Measurements from ENCODE around the gene CRKL.

Gene CRKL

GRCh38 chr22:20943104-20943933 lies 26.1 kb downstream of the CRKL start:
- TF ChIP-seq, protein P1, sequence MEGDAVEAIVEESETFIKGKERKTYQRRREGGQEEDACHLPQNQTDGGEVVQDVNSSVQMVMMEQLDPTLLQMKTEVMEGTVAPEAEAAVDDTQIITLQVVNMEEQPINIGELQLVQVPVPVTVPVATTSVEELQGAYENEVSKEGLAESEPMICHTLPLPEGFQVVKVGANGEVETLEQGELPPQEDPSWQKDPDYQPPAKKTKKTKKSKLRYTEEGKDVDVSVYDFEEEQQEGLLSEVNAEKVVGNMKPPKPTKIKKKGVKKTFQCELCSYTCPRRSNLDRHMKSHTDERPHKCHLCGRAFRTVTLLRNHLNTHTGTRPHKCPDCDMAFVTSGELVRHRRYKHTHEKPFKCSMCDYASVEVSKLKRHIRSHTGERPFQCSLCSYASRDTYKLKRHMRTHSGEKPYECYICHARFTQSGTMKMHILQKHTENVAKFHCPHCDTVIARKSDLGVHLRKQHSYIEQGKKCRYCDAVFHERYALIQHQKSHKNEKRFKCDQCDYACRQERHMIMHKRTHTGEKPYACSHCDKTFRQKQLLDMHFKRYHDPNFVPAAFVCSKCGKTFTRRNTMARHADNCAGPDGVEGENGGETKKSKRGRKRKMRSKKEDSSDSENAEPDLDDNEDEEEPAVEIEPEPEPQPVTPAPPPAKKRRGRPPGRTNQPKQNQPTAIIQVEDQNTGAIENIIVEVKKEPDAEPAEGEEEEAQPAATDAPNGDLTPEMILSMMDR (IDR thresholded peaks at IDR 0.05; ENCODE audit: borderline replicate concordance, control extremely low read depth, extremely low read depth, insufficient read depth, missing control alignments) = no peak

GRCh38 chr22:20944042-20944441 lies 26.8 kb downstream of the CRKL start:
- in situ Hi-C loops (cut with MboI; ENCODE audit: low sequenced_read_pairs, unreplicated experiment) = no loop called here
- TF ChIP-seq, protein P1 (IDR thresholded peaks at IDR 0.05; ENCODE audit: borderline replicate concordance, control extremely low read depth, extremely low read depth, insufficient read depth, missing control alignments) = no peak
- no peak for DNase-seq (ENCODE audit: low spot score)

More at GRCh38 chr22:20943104-20943933, 26.1 kb downstream of the CRKL start:
- in situ Hi-C loops (cut with MboI; ENCODE audit: low sequenced_read_pairs, unreplicated experiment) = no loop called here
- no peak for DNase-seq (ENCODE audit: low spot score)

DNA sequence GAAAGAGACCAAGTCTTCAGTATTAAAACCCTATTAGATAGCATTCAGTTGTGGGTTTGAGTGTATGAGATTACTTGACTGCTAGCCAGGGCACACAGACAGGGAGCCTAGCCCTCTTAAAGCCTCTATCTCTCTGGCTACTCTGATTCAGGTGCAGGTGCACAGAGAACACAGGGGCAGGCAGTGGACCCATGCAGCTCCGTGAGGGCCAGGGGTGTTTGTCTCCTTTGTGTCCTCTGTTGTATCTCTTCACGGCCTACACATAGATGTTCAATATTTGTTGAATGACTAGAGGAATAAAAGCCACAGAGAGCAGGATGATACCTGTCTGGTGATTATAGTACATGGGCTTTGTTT lies 28.3 kb downstream of the CRKL start:
- in situ Hi-C loops (cut with MboI; ENCODE audit: low sequenced_read_pairs, unreplicated experiment) = no loop called here
- TF ChIP-seq, protein P1 (IDR thresholded peaks at IDR 0.05; ENCODE audit: borderline replicate concordance, control extremely low read depth, extremely low read depth, insufficient read depth, missing control alignments) = no peak
- no peak for DNase-seq (ENCODE audit: low spot score)

DNA sequence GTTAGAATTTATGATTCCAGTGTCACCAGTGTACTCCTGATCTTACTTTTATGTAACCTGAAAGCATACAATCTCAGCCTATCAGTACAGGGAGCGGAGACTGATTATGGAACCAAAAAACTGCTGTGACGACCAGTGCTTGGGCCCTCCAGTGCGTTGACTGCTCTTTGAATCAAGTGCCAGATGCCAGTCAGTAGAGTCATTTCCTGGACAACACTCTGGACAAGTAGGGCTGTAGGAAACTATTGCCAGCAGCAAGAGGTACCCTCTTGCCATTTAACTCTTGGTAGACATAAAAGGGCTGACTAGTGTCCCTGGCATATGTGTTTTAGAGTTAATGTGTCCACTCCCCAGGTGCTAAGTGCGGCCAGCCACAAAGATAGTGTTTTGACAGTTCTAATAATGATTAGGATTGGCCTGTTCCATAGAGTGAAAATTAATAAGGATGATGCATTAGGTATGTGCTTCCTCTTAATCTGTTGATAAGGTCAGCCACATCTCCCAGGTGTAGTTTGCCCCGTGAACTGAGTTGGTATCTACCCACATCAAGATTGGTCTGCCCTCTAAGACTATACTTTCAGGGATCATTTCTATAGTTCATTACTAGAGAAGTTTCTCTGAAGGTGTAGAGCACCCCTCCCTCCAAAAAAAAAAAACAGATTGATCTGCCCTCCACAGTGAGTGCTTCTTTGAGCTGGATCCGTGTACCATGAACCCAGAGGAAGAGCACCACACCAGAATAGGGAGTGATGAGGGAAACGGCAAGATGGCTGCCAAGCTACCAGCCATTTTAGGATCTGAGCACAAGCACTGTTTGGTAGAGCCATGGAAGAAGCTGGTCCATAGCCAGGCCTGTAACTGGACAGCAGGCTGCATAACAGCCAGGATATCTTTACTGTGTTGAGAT lies 29.1 kb downstream of the CRKL start:
- TF ChIP-seq, protein P1 (IDR thresholded peaks at IDR 0.05; ENCODE audit: borderline replicate concordance, control extremely low read depth, extremely low read depth, insufficient read depth, missing control alignments) = no peak
- in situ Hi-C loops (cut with MboI; ENCODE audit: low sequenced_read_pairs, unreplicated experiment) = no loop called here
- no peak for DNase-seq (ENCODE audit: low spot score)

GRCh38 chr22:20946991-20947390 lies 29.8 kb downstream of the CRKL start:
- TF ChIP-seq, protein P1 (IDR thresholded peaks at IDR 0.05; ENCODE audit: borderline replicate concordance, control extremely low read depth, extremely low read depth, insufficient read depth, missing control alignments) = no peak
- no peak for DNase-seq (ENCODE audit: low spot score)
- in situ Hi-C loops (cut with MboI; ENCODE audit: low sequenced_read_pairs, unreplicated experiment) = no loop called here

- TF ChIP-seq, protein P1 (IDR thresholded peaks at IDR 0.05; ENCODE audit: borderline replicate concordance, control extremely low read depth, extremely low read depth, insufficient read depth, missing control alignments) = no peak
- no peak for DNase-seq (ENCODE audit: low spot score)
- in situ Hi-C loops (cut with MboI; ENCODE audit: low sequenced_read_pairs, unreplicated experiment) = no loop called here
Observed at GRCh38 chr22:20948450-20948849, 31.2 kb downstream of the CRKL start.
